HepG2 (cell line): ENCODE data around the gene GMEB2. TPM values are rescaled to one million over a fixed set of nuclear protein-coding genes. Genes with fewer than 3 reads are reported as not detected.
A peak's percentile ranks its signal among the peaks of the same experiment; 100 is the strongest.

ENCODE experiments used
- KAT8 ChIP-seq: IDR thresholded peaks from 2 replicates; pipeline ENCODE4 v1.6.1; 2016; ENCODE audit warnings: missing genetic modification reagents, missing compliant biosample characterization
- MXD4 ChIP-seq: IDR thresholded peaks from 2 replicates; pipeline ENCODE4 v1.6.1; 2016; ENCODE audit warnings: mild to moderate bottlenecking, missing biosample characterization, missing genetic modification reagents
- PHF5A ChIP-seq: IDR thresholded peaks from one replicate; pipeline ENCODE4 v1.6.1; 2018; ENCODE audit warnings: low read depth, missing genetic modification reagents; ENCODE audit not compliant: unreplicated experiment
- PHF8 ChIP-seq: sonication (generic); formaldehyde crosslinking; IDR thresholded peaks from 2 replicates; pipeline ENCODE4 v1.5.0; 2020; ENCODE audit warnings: missing genetic modification reagents
- RAD21 ChIP-seq: fragments of 450-650 bp; formaldehyde crosslinking; IDR thresholded peaks from 2 replicates; pipeline ENCODE4 v1.5.0; 2020; ENCODE audit warnings: mild to moderate bottlenecking
- polyA plus RNA-seq, 8 experiments: library from polyadenylated mRNA; depleted of rRNA in 3 of 8; stranded (reverse) in 7 of 8; unstranded in 1 of 8; fragments of >200 nt; fragmentation: Illumina TruSeq in 4 of 8; extraction: Trizol in 4 of 8; gene quantifications; 2 replicates each; pipeline versions ENCODE4 v1.2.1 to v1.2.3, GENCODE V29; 2011 to 2016; ENCODE audit warnings: low read depth in 4 of 8, missing spikeins in 1 of 8, mixed read lengths in 1 of 8; ENCODE audit not compliant: insufficient read depth in 1 of 8
- total RNA-seq, 5 experiments: library from RNA; depleted of rRNA; stranded (reverse); fragments of >200 nt; fragmentation: Illumina TruSeq; extraction: Trizol; gene quantifications; 2 replicates each; pipeline ENCODE4 v1.2.3, GENCODE V29; 2016; ENCODE audit warnings: low read depth in 1 of 5
- TF ChIP-seq, protein P1 (sequence below): sonication (generic); formaldehyde crosslinking; IDR thresholded peaks from 2 replicates; pipeline ENCODE4 v1.9.0; 2021; ENCODE audit warnings: mild to moderate bottlenecking, missing genetic modification reagents
- TF ChIP-seq, protein P2 (sequence below): sonication (generic); formaldehyde crosslinking; conservative IDR thresholded peaks from 2 replicates; pipeline ENCODE4 v1.5.0; 2020; ENCODE audit warnings: missing genetic modification reagents
- TF ChIP-seq, protein P3 (sequence below): sonication (generic); formaldehyde crosslinking; conservative IDR thresholded peaks from 2 replicates; pipeline ENCODE4 v1.4.0; 2020; ENCODE audit warnings: missing genetic modification reagents
- TF ChIP-seq, protein P4 (sequence below): sonication (generic); formaldehyde crosslinking; IDR thresholded peaks from 2 replicates; pipeline ENCODE4 v1.4.0; 2020; ENCODE audit warnings: mild to moderate bottlenecking, missing genetic modification reagents

GMEB2 gene
- total and polyA plus RNA-seq, 2 of the 13 experiments (the other 11 are each of a cell fraction or from before 2014, with no cell fraction given): 10.6 to 12.4 TPM

DNA sequence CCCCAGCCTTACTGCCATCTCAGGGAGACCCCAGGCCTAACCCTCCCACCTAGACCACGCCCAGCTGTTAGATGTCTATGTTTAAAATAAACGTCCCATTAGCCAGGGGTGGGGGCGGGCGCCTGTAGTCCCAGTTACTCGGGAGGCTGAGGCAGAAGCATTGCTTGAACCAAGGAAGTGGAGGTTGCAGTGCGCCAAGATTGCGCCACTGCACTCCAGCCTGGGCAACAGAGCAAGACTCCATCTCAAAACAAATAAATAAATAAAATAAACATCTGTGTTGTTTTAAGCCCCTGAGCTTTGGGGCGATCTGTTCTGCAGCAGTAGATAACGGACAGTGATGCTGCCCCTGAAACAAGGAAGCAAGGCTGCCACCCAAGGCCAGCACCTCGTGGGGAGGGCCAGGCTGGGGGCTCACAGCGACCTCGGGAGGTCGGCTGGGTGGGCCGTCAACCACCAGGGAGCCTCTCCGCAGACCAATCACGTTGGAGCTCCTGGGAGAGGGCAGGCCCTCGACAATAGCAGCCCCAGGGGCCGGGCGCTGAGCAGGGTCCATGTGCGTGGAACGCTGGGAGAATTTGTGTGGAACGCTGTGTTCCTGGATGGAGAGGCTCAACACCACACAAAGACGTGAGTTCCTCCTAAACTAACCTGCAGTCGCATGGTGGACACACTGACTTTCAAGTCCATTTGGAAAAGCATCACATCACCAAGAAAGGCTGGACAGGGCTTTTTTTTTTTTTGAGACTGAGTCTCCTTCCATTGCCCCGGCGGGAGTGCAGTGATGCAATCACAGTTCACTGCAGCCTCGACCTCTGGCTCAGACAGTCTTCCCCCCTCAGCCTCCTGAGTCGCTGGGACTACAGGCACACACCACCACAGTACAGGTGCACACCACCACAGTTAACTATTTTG lies 51.8 kb downstream of the GMEB2 start (continued):
- TF ChIP-seq, protein P1, sequence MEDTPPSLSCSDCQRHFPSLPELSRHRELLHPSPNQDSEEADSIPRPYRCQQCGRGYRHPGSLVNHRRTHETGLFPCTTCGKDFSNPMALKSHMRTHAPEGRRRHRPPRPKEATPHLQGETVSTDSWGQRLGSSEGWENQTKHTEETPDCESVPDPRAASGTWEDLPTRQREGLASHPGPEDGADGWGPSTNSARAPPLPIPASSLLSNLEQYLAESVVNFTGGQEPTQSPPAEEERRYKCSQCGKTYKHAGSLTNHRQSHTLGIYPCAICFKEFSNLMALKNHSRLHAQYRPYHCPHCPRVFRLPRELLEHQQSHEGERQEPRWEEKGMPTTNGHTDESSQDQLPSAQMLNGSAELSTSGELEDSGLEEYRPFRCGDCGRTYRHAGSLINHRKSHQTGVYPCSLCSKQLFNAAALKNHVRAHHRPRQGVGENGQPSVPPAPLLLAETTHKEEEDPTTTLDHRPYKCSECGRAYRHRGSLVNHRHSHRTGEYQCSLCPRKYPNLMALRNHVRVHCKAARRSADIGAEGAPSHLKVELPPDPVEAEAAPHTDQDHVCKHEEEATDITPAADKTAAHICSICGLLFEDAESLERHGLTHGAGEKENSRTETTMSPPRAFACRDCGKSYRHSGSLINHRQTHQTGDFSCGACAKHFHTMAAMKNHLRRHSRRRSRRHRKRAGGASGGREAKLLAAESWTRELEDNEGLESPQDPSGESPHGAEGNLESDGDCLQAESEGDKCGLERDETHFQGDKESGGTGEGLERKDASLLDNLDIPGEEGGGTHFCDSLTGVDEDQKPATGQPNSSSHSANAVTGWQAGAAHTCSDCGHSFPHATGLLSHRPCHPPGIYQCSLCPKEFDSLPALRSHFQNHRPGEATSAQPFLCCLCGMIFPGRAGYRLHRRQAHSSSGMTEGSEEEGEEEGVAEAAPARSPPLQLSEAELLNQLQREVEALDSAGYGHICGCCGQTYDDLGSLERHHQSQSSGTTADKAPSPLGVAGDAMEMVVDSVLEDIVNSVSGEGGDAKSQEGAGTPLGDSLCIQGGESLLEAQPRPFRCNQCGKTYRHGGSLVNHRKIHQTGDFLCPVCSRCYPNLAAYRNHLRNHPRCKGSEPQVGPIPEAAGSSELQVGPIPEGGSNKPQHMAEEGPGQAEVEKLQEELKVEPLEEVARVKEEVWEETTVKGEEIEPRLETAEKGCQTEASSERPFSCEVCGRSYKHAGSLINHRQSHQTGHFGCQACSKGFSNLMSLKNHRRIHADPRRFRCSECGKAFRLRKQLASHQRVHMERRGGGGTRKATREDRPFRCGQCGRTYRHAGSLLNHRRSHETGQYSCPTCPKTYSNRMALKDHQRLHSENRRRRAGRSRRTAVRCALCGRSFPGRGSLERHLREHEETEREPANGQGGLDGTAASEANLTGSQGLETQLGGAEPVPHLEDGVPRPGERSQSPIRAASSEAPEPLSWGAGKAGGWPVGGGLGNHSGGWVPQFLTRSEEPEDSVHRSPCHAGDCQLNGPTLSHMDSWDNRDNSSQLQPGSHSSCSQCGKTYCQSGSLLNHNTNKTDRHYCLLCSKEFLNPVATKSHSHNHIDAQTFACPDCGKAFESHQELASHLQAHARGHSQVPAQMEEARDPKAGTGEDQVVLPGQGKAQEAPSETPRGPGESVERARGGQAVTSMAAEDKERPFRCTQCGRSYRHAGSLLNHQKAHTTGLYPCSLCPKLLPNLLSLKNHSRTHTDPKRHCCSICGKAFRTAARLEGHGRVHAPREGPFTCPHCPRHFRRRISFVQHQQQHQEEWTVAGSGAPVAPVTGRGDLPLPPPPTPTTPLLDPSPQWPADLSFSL: peak; percentile 66
- TF ChIP-seq PHF5A (CRISPR knock-in tag) (no peak), MXD4 (CRISPR knock-in tag) (0 out of 2 replicates have a peak, but pooled peaks have one; percentile 44), KAT8 (CRISPR knock-in tag) (peak; percentile 83), RAD21 (no peak), PHF8 (CRISPR knock-in tag) (no peak)
- TF ChIP-seq, protein P2, sequence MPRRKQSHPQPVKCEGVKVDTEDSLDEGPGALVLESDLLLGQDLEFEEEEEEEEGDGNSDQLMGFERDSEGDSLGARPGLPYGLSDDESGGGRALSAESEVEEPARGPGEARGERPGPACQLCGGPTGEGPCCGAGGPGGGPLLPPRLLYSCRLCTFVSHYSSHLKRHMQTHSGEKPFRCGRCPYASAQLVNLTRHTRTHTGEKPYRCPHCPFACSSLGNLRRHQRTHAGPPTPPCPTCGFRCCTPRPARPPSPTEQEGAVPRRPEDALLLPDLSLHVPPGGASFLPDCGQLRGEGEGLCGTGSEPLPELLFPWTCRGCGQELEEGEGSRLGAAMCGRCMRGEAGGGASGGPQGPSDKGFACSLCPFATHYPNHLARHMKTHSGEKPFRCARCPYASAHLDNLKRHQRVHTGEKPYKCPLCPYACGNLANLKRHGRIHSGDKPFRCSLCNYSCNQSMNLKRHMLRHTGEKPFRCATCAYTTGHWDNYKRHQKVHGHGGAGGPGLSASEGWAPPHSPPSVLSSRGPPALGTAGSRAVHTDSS (CRISPR knock-in tag): no peak
- TF ChIP-seq, protein P3, sequence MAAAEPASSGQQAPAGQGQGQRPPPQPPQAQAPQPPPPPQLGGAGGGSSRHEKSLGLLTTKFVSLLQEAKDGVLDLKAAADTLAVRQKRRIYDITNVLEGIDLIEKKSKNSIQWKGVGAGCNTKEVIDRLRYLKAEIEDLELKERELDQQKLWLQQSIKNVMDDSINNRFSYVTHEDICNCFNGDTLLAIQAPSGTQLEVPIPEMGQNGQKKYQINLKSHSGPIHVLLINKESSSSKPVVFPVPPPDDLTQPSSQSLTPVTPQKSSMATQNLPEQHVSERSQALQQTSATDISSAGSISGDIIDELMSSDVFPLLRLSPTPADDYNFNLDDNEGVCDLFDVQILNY (CRISPR knock-in tag): 0 out of 2 replicates have a peak, but pooled peaks have one; percentile 49
- TF ChIP-seq, protein P4, sequence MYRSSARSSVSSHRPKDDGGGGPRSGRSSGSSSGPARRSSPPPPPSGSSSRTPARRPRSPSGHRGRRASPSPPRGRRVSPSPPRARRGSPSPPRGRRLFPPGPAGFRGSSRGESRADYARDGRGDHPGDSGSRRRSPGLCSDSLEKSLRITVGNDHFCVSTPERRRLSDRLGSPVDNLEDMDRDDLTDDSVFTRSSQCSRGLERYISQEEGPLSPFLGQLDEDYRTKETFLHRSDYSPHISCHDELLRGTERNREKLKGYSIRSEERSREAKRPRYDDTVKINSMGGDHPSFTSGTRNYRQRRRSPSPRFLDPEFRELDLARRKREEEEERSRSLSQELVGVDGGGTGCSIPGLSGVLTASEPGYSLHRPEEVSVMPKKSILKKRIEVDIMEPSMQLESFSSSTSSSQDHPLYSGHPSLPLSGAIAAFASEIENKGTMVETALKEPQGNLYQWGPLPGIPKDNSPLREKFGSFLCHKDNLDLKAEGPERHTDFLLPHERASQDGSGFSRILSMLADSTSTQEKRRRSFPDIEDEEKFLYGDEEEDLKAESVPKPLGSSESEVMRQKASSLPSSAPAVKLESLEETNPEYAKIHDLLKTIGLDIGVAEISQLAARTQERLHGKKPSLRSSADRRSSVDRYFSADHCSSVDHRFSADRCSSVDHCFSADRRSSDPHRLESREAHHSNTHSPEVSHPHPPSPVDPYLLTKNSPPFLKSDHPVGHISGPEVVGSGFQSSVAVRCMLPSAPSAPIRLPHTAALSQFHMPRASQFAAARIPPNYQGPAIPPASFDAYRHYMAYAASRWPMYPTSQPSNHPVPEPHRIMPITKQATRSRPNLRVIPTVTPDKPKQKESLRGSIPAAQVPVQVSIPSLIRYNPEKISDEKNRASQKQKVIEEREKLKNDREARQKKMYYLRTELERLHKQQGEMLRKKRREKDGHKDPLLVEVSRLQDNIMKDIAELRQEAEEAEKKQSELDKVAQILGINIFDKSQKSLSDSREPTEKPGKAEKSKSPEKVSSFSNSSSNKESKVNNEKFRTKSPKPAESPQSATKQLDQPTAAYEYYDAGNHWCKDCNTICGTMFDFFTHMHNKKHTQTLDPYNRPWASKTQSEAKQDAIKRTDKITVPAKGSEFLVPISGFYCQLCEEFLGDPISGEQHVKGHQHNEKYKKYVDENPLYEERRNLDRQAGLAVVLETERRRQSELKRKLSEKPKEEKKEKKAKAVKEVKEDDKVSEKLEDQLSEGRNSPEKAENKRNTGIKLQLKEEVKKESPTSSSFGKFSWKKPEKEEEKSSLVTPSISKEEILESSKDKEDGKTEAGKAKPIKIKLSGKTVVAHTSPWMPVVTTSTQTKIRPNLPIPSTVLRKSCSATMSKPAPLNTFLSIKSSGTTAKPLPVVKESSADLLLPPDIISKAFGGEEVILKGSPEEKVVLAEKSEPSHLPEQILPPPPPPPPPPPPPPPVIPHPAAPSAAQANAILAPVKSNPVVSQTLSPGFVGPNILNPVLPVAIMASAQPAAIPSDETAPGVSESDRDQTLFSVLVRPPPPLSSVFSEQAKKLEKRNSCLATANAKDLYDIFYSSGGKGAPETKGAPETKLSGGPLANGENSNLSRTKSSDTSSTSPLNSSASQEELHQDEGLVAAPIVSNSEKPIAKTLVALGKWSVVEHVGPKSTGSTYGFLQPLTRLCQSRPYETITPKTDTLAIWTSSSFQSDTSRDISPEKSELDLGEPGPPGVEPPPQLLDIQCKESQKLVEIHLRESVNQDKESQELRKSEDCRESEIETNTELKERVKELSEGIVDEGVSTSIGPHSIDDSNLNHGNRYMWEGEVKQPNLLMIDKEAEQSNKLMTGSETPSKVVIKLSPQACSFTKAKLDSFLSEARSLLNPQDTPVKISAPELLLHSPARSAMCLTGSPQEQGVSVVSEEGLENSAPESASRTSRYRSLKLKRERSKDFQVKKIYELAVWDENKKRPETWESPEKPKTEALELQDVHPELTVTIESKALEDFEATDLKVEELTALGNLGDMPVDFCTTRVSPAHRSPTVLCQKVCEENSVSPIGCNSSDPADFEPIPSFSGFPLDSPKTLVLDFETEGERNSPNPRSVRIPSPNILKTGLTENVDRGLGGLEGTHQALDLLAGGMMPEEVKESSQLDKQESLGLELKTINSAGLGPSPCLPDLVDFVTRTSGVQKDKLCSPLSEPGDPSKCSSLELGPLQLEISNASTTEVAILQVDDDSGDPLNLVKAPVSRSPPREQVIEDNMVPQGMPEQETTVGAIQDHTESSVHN (CRISPR knock-in tag): no peak; the same call in 1 of the 2 replicates
